Measurements from ENCODE around the gene VAPA.

Gene VAPA

GRCh38 chr18:9941103-9941502 is 27.3 kb downstream of the VAPA start:
- no peak overlapping the region for H3K4me3 ChIP-seq (ENCODE audit: low read depth, low read length)
- H3K18ac ChIP-seq (ENCODE audit: low read length): no peak overlapping the region
- H4K8ac ChIP-seq (ENCODE audit: low read depth, low read length): no peak overlapping the region
- no peaks in the 10 kb centered on the region for H3K9me3 ChIP-seq (ENCODE audit: insufficient read depth, low read depth, low read length)
- no peak for DNase-seq
- no peak overlapping the region for H2BK120ac ChIP-seq (ENCODE audit: insufficient read depth, low read length, poor library complexity)
- no peaks in the 10 kb centered on the region for H3K27me3 ChIP-seq (ENCODE audit: insufficient read depth, low read length)
- no peak overlapping the region for H3K4ac ChIP-seq (ENCODE audit: low read depth, low read length)
- no peak overlapping the region for H4K91ac ChIP-seq (ENCODE audit: low read depth, low read length)
- no peak overlapping the region for H2AFZ ChIP-seq (ENCODE audit: insufficient read depth, low read length, poor library complexity)
- no peak overlapping the region for H3K4me2 ChIP-seq (ENCODE audit: low read length)
- no peak overlapping the region for H2AK5ac ChIP-seq (ENCODE audit: low read length)
- no peak overlapping the region for H3K9ac ChIP-seq (ENCODE audit: low read length)
- H4K12ac ChIP-seq (ENCODE audit: low read depth, low read length): no peak overlapping the region
- H3K14ac ChIP-seq (ENCODE audit: low read length): no peak overlapping the region
- H2BK5ac ChIP-seq (ENCODE audit: low read depth, low read length, poor library complexity): no peak overlapping the region
- H3K27ac ChIP-seq (ENCODE audit: low read depth, low read length): no peak overlapping the region
- H2BK12ac ChIP-seq (ENCODE audit: low read length): no peak overlapping the region
- H3K4me1 ChIP-seq (ENCODE audit: control insufficient read depth in 1 of 2, insufficient read depth in 2 of 2, low read length in 2 of 2): no peaks in the 10 kb centered on the region
- H3K36me3 ChIP-seq (ENCODE audit: control insufficient read depth in 1 of 2, insufficient read depth in 2 of 2, low read length in 2 of 2): peaks cover 10 to 21% of the 10 kb centered on the region in 2 experiments
- H3K79me2 ChIP-seq (ENCODE audit: control insufficient read depth, insufficient read depth, low read length, poor library complexity): no peaks in the 10 kb centered on the region
- no peaks in the 10 kb centered on the region for H3K79me1 ChIP-seq (ENCODE audit: low read length)
- no peak overlapping the region for H3K23ac ChIP-seq (ENCODE audit: low read length)

DNA sequence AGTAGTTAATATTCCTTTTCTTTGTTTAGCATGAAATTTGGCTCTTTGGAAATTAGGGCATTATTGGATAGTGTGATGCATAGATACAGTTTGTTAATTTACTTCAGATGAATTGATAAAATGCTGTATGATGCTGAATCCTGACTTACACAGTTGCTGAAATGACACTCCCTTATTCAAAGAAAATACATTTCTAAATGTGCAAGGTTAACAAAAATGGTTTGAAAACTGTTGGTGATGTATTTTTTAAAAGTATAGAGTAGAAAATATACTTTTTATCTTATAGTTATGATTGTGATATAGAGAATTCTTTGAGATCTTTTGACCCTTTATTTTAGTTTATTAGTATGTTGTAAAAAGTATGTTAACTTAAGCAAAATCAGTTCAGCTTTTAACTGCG is 27.8 kb downstream of the VAPA start:
- Histone ChIP-seq H3K4me2 (ENCODE audit: low read length) (no peak overlapping the region), H4K8ac (ENCODE audit: low read depth, low read length) (no peak overlapping the region), H3K23ac (ENCODE audit: low read length) (no peak overlapping the region), H3K27me3 (ENCODE audit: insufficient read depth, low read length) (no peaks in the 10 kb centered on the region), H4K91ac (ENCODE audit: low read depth, low read length) (no peak overlapping the region), H2BK12ac (ENCODE audit: low read length) (no peak overlapping the region), H3K79me2 (ENCODE audit: control insufficient read depth, insufficient read depth, low read length, poor library complexity) (no peaks in the 10 kb centered on the region), H3K27ac (ENCODE audit: low read depth, low read length) (no peak overlapping the region), H3K79me1 (ENCODE audit: low read length) (no peaks in the 10 kb centered on the region), H3K4me3 (ENCODE audit: low read depth, low read length) (no peak overlapping the region), H3K36me3 (ENCODE audit: control insufficient read depth in 1 of 2, insufficient read depth in 2 of 2, low read length in 2 of 2) (peaks cover 6 to 20% of the 10 kb centered on the region in 2 experiments), H2AFZ (ENCODE audit: insufficient read depth, low read length, poor library complexity) (no peak overlapping the region), H4K12ac (ENCODE audit: low read depth, low read length) (no peak overlapping the region), H2AK5ac (ENCODE audit: low read length) (no peak overlapping the region), H2BK120ac (ENCODE audit: insufficient read depth, low read length, poor library complexity) (no peak overlapping the region), H3K4ac (ENCODE audit: low read depth, low read length) (no peak overlapping the region), H3K4me1 (ENCODE audit: control insufficient read depth in 1 of 2, insufficient read depth in 2 of 2, low read length in 2 of 2) (no peaks in the 10 kb centered on the region), H3K9ac (ENCODE audit: low read length) (no peak overlapping the region), H2BK5ac (ENCODE audit: low read depth, low read length, poor library complexity) (no peak overlapping the region), H3K18ac (ENCODE audit: low read length) (no peak overlapping the region), H3K9me3 (ENCODE audit: insufficient read depth, low read depth, low read length) (no peaks in the 10 kb centered on the region), H3K14ac (ENCODE audit: low read length) (no peak overlapping the region)
- WGBS (ENCODE audit: extremely low coverage, insufficient coverage, insufficient read length): no CpG with 5 or more reads among the region's 1 CpG
- DNase-seq: no peak

DNA sequence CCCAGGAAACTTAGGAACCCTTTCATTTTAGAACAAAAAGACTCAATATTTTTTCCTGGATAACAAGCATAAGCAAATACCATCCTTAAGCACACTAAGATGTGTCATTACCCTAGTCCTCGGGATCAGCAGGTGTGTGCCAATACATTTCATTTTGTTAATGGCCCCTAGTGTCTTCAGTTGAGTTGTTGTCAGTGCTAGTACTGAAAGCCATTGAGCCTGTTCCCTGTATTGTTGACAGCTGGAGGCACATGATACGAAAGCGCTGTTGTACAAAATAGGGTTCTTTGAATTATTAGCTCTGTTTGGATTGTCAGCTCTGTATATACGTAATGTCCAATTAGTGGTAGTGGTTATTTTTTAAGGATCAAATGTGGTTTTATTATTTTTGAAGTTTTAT is 29.5 kb downstream of the VAPA start:
- Histone ChIP-seq H3K4me1 (ENCODE audit: control insufficient read depth in 1 of 2, insufficient read depth in 2 of 2, low read length in 2 of 2) (no peaks in the 10 kb centered on the region), H3K4me2 (ENCODE audit: low read length) (no peak overlapping the region), H3K79me2 (ENCODE audit: control insufficient read depth, insufficient read depth, low read length, poor library complexity) (no peaks in the 10 kb centered on the region), H3K14ac (ENCODE audit: low read length) (no peak overlapping the region), H3K36me3 (ENCODE audit: control insufficient read depth in 1 of 2, insufficient read depth in 2 of 2, low read length in 2 of 2) (peaks cover 6 to 19% of the 10 kb centered on the region in 2 experiments), H3K27me3 (ENCODE audit: insufficient read depth, low read length) (no peaks in the 10 kb centered on the region), H3K23ac (ENCODE audit: low read length) (no peak overlapping the region), H2AFZ (ENCODE audit: insufficient read depth, low read length, poor library complexity) (no peak overlapping the region), H3K9ac (ENCODE audit: low read length) (no peak overlapping the region), H4K8ac (ENCODE audit: low read depth, low read length) (no peak overlapping the region), H2BK5ac (ENCODE audit: low read depth, low read length, poor library complexity) (no peak overlapping the region), H2AK5ac (ENCODE audit: low read length) (no peak overlapping the region), H3K4me3 (ENCODE audit: low read depth, low read length) (no peak overlapping the region), H3K9me3 (ENCODE audit: insufficient read depth, low read depth, low read length) (no peaks in the 10 kb centered on the region), H2BK120ac (ENCODE audit: insufficient read depth, low read length, poor library complexity) (no peak overlapping the region), H4K91ac (ENCODE audit: low read depth, low read length) (no peak overlapping the region), H3K79me1 (ENCODE audit: low read length) (no peaks in the 10 kb centered on the region), H2BK12ac (ENCODE audit: low read length) (no peak overlapping the region), H3K27ac (ENCODE audit: low read depth, low read length) (no peak overlapping the region), H3K18ac (ENCODE audit: low read length) (no peak overlapping the region), H3K4ac (ENCODE audit: low read depth, low read length) (no peak overlapping the region), H4K12ac (ENCODE audit: low read depth, low read length) (no peak overlapping the region)
- WGBS (ENCODE audit: extremely low coverage, insufficient coverage, insufficient read length): no CpG with 5 or more reads among the region's 4 CpGs
- DNase-seq: no peak

DNA sequence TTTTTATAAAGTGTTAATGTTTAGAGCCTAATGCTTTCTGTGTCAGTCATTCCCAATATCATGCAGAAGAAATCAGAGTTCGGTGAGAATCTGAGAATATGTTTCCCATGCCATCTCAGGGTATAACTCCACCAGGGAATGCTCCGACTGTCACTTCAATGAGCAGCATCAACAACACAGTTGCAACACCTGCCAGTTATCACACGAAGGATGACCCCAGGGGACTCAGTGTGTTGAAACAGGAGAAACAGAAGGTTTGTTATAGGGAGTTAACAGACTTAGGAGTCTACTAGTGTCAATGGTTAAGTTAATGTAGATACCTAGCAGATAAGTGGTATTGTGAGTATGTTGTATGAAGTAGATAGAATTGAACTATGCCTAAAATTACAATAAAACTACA is 31.0 kb downstream of the VAPA start:
- Histone ChIP-seq H3K4me1 (ENCODE audit: control insufficient read depth in 1 of 2, insufficient read depth in 2 of 2, low read length in 2 of 2) (no peaks in the 10 kb centered on the region), H3K79me2 (ENCODE audit: control insufficient read depth, insufficient read depth, low read length, poor library complexity) (no peaks in the 10 kb centered on the region), H4K91ac (ENCODE audit: low read depth, low read length) (no peak overlapping the region), H3K18ac (ENCODE audit: low read length) (no peak overlapping the region), H3K23ac (ENCODE audit: low read length) (no peak overlapping the region), H3K79me1 (ENCODE audit: low read length) (no peaks in the 10 kb centered on the region), H3K4ac (ENCODE audit: low read depth, low read length) (no peak overlapping the region), H3K27me3 (ENCODE audit: insufficient read depth, low read length) (no peaks in the 10 kb centered on the region), H3K9me3 (ENCODE audit: insufficient read depth, low read depth, low read length) (no peaks in the 10 kb centered on the region), H2AK5ac (ENCODE audit: low read length) (no peak overlapping the region), H2BK12ac (ENCODE audit: low read length) (no peak overlapping the region), H4K8ac (ENCODE audit: low read depth, low read length) (no peak overlapping the region), H3K4me2 (ENCODE audit: low read length) (no peak overlapping the region), H2BK120ac (ENCODE audit: insufficient read depth, low read length, poor library complexity) (no peak overlapping the region), H3K9ac (ENCODE audit: low read length) (no peak overlapping the region), H3K4me3 (ENCODE audit: low read depth, low read length) (no peak overlapping the region), H3K36me3 (ENCODE audit: control insufficient read depth in 1 of 2, insufficient read depth in 2 of 2, low read length in 2 of 2) (peaks cover 4 to 18% of the 10 kb centered on the region in 2 experiments), H3K27ac (ENCODE audit: low read depth, low read length) (no peak overlapping the region), H2AFZ (ENCODE audit: insufficient read depth, low read length, poor library complexity) (no peak overlapping the region), H3K14ac (ENCODE audit: low read length) (no peak overlapping the region), H4K12ac (ENCODE audit: low read depth, low read length) (no peak overlapping the region), H2BK5ac (ENCODE audit: low read depth, low read length, poor library complexity) (no peak overlapping the region)
- no CpG with 5 or more reads among the region's 3 CpGs for WGBS (ENCODE audit: extremely low coverage, insufficient coverage, insufficient read length)
- no peak for DNase-seq
